GM18907 (cell line): Measurements from ENCODE around the gene VRK3.
"Not testable (repeated sequence)": the region's sequence is repeated elsewhere in the genome, so short reads cannot be mapped to it uniquely, and the experiment has no call there.

Experiments
- ATAC-seq: cut with Tn5 transposase; IDR thresholded peaks from one replicate; pipeline ENCODE4 v1.9.1; 2021; ENCODE audit warnings: mild to moderate bottlenecking, moderate library complexity; ENCODE audit not compliant: unreplicated experiment

VRK3 gene, protein sequence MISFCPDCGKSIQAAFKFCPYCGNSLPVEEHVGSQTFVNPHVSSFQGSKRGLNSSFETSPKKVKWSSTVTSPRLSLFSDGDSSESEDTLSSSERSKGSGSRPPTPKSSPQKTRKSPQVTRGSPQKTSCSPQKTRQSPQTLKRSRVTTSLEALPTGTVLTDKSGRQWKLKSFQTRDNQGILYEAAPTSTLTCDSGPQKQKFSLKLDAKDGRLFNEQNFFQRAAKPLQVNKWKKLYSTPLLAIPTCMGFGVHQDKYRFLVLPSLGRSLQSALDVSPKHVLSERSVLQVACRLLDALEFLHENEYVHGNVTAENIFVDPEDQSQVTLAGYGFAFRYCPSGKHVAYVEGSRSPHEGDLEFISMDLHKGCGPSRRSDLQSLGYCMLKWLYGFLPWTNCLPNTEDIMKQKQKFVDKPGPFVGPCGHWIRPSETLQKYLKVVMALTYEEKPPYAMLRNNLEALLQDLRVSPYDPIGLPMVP

DNA sequence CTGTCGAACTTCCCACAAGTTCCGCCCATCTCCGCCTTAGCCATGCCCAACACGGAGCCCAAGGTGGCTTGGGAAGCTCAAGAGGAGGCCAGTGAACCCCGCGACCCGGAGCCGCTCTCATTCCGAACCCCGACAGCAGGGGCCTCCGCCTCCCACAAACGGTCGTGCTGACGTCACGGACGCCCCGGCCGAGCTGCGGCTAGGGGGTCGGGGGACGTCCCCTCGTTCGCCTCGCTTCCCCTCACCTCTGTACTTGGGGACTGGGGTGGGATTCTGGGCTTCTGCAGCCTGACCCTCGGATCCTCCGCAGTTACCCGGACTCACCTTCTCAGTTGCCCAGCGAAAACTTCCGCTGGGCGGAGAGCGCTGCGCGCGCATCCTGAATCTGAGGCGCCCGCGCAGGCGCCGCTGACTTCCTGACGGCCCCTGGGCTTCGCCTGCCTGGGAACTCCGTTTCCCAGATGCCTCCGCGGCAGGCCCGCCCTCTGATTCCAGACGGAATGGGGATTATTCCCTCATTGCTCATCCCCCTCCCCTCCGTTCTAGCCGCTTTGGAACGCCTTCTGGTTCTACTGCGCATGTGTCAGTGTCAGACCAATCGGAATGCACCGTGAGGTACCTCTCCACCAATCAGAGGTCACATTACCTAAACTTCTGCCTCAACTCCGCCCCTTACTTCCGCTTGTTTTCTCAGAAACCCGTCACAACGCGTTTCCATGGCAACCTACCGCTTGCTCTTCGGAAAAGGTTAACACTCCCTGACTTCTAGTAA, at the start of gene VRK3:
VRK3 (minus strand) TSS at position 351 of the 772 bp plus-strand sequence. CDS start 9,210 bp downstream, outside the sequence.
- peak; percentile 85 for ATAC-seq

DNA sequence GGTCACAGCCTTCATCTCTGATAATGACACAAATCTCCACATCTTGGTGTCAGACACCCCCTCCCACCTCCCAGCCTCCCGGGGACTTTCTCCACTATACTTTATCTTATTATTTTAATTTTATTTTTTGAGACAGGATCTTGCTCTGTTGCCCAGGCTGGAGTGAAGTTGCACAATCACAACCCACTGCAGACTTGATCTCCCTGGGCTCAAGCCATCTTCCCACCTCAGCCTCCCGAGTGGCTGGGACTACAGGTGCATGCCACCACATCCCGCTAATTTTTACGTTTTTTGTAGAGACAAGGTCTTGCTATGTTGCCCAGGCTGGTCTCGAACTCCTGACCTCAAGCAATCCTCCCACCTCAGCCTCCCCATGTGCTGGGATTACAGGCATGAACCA, 43.2 kb upstream of the VRK3 start:
- ATAC-seq, result not testable (repeated sequence)

DNA sequence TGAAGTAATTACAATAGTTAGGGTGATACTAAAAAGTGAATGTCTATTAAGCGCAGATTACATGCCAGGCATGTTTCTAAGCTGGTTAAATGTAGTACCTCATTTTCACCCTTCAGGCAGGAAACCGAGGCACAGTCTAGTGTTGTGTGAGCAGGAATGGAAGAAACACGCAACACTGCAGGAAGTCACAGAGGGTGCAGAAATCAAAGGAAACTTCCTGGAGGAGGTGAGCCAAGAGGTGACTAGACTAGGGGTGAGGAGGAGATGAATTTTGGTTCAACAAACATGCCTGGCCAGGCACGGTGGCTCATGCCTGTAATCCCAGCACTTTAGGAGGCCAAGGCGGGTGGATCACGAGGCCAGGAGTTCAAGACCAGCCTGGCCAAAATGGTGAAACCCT, 42.4 kb upstream of the VRK3 start:
- no peak for ATAC-seq

DNA sequence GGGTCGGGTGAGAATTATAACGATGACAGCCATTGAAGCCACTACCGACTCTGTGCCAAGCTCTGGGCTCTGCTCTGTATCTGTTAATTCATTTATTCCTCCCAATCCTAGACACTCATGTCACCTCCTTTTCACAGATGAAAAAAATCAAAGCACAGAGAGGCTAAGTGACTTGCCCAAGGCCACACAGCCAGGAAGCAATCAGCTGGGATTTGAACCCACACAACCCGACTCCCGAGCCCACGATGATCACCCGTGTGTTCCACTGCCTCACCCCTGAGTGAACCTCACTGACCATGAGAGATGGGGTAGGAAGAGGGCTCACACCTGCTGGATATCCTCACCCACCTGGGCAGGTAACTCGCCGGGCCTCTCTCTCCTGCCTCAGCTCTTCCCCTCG, 40.8 kb upstream of the VRK3 start:
- ATAC-seq, result no peak

DNA sequence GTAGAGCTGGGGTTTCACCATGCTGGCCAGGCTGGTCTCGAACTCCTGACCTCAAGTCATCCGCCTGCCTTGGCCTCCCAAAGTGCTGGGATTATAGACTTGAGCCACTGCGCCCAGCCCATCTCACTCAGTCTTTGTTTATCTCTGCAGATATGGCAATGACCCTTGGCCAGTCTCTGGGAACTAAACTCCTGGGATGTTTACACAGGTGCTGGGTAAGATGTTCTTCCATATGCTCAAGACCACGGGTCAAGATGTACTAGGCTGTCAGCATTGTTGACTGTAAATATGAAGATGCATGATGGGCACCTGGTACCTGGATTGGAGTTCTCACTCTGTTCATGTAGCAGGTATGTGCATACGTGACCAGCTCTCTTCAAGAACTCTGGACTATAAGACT, 36.5 kb upstream of the VRK3 start:
- ATAC-seq, result no peak

DNA sequence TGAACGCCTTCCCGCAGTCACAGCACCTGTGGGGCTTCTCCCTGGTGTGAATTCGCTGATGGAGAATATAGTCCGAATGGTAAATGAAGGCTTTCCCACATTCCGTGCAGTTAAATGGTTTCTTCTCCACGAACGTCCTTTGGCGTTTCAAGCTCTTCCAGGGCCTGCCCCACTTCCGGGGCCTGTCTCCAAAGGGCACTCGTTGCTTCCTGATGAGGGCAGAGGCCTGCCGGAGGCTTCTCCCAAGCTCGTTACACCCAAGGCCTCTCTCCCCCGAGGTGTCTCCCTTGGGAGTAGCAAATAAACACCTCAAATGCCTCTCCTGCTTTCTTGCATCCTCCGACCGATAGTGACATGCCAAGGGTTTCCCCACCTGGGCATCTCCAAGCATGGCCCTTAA, 34.9 kb upstream of the VRK3 start:
- no peak for ATAC-seq

DNA sequence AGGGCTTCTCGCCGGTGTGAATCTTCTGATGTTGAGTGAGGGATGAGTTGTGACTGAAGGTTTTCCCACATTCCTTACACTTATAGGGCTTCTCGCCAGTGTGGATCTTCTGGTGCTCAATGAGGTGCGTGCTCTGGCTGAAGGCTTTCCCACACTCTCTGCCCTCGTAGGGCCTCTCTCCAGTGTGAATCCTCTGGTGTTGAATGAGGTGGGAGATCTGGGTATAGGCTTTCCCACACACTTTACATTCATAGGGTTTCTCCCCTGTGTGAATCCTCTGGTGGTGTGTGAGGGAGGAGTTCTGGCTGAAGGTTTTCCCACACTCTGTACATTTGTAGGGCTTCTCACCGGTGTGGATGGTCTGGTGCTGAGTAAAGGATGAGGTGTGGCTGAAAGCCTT, 33.9 kb upstream of the VRK3 start:
- ATAC-seq, result no peak

DNA sequence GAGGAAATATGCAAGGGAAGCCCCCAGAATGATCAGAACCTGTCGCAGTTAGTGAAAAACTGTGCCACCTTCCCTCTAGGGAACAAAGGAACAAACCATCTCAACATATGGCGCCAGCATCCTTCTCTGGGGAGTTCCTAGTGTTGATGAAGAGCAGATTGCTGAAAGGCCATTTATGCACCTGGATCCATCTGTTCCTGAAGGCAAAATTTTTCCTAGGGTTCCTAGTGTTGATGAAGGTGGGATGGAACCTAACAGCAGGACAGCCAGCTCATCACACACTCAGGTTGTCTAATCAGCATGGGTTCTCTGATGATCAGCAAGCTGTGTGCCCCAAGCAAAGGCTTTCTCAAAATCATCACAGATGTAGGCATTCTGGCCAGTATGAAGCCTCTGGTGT, 33.3 kb upstream of the VRK3 start:
- no peak for ATAC-seq

DNA sequence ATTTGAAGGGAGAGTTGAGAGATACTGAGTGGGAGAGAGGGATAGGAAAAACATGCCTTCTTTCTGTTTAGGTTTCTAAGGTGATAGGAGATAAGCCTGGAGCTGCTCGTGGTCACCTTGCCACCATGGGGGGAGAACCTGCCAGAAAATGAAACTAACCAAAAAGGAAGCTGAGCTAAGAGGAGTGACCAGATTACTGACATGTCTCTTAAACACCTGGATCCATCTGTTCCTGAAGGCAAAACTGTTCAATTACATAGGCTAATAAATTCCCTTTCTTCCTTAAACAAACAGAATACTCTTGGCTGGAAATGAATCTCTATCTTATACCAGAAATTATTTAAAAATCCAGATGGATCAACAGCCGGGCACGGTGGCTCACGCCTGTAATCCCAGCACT, 27.9 kb upstream of the VRK3 start:
- ATAC-seq, result no peak

DNA sequence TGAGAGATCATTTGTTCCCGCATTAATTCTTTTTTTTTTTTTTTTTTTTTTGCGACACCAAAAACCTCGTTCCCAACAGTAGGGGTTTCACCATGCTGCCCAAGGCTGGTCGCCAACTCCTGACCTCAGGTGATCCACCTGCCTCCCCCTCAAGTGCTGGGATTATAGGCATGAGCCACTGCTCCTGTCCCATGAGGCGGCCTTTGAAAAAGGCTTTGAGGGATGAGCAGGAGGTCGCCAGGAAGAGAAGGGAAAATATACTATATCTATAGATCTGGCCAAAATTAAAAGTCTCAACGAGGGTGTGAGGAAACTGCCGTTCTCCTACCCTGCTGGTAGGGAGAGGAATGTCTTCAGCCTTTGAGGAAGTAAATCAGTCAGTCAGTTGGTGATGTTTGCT, 26.8 kb upstream of the VRK3 start:
- ATAC-seq, result no peak

DNA sequence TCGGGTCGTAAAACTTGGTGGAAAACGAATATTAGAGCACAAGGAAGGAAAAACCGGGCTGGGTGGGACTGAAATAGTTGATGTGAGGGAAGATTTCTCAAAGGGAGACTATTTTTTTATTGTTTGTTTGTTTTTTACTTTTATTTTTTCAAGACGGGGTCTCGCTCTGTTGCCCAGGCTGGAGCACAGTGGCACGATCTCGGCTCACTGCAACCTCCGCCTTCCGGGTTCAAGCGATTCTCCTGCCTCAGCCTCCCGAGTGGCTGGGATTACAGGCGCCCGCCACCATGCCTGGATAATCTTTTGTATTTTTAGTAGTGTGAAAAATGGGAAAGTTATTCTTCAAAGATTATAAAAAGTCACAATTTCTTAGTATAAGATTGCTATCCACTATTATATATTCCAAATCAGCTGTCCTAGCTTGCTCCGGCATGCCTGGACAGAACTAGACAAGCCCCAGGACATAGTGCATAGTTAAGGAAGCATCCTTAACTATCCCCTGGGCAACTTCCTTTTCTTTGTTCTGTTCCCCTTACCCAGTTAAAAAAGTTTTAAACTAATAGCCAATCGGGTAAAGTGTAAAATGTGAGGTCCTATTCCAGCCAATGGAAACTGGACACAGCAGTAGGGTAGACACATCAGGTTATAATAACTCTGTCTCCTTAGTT, 26.2 kb upstream of the VRK3 start:
- not testable (repeated sequence) for ATAC-seq

DNA sequence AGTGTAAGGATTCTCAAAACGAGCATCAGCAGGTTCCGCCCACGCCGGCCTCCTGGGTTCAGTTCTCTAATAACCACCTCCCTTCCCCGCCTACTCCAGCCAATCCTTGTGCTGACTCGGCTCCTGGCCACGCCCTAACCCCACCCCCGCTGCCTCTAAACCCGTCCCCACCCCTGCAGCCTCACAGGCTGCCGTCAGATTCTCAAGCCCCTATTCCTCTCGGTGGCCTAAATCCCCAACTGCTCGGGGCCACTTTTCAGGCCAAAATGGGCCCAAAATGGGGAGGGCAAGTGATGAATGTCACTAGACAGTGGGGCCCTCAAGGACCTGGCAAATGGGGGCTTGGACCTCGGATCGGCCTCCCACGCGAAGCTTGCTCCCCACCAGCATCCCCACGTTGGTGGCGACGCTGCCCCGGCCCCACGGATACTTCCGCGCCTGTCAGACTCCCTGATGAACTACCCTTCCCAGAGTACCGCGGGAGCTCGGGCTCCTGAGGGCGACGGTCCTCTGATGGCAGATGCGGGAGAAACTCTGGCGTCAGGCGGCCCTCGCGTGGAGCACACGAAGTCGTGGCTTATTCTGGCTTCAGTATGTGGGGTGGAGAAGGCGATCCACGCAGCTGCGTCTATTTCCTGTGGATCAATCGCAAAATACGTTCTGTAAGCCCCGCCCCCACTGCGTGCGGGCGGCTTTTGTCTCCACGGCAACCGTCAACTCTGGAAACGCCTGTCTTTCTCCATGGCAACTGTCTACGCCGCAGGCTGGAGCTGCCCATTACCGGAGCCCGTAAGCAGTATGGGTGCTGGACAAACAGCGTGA, 25.4 kb upstream of the VRK3 start:
- no peak for ATAC-seq

DNA sequence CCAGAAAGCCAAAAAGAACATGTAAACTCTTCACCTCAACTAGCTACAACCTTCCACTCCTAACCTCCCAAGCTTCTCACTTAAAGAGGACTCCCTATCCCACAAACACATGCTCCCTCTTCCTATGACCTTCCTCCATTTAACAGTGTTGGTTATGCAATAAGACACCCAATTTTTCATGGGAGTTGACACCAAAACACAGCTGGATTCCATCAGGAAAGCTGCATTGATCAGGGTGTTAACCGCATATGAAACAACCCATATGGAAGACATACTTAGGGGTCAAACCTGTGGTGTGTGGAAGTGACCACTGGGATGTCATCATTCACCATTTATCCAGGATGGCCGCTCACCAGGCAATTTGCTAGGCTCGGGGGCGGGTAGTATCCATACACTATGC, 22.5 kb upstream of the VRK3 start:
- ATAC-seq, result no peak

DNA sequence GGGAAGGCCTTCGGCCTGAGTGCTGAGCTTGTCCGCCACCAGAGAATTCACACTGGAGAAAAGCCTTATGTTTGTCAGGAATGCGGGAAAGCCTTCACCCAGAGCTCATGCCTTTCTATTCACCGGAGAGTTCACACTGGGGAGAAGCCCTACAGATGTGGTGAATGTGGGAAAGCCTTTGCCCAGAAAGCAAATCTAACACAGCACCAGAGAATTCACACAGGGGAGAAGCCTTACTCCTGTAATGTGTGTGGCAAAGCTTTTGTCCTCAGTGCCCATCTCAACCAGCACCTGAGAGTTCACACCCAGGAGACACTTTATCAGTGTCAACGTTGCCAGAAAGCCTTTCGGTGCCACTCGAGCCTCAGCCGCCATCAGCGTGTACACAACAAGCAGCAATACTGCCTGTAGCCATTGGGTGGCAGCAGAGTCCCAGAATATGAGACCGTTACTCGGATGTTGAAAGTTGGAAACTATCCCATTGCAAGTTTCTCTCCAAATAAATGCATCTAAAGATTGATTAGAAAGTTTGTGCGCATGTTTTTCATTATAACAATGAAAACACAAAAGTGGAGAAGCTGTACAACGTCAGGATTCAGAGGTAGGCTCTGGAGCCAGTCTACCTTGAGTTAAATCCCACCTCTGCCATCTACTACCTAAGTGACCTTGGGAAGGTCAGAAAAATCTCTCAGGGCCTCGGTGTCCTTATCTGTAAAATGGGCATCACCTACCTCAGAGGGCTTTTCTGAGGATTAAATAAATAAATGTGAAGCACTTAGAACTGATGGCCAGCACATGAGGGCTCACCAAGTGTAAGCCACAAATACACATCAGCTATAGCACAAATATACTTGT, 21.7 kb upstream of the VRK3 start:
- no peak for ATAC-seq

DNA sequence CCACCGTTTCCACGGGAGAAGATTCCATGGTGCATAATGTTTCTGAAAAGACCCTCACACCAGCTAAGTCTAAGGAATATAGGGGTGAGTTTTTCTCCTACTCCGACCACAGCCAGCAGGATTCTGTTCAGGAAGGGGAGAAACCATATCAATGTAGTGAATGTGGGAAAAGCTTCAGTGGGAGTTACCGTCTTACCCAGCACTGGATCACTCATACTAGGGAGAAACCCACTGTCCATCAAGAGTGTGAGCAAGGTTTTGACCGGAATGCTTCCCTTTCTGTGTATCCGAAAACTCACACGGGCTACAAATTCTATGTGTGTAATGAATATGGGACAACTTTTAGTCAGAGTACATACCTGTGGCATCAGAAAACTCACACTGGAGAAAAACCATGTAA, 19.8 kb upstream of the VRK3 start:
- no peak for ATAC-seq

DNA sequence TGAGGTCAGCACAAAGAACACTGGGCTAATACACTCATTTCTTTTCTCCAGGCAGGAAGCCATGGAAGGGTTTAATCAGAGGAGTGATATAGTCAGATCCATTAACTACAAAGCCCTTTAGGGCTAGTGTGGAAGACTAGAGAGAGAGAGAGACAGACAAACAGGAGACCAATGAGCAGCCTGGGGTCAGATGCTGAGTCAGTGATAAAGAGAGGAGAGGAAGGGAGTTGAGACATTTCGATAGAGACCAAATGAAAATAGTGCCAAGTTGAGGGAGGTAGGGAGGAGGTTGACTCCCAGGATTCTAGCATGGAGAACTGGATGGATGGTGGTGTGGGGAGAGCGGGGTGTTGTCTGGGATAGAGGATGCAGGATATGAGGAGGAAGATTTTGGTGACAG, 18.8 kb upstream of the VRK3 start:
- ATAC-seq, result no peak

DNA sequence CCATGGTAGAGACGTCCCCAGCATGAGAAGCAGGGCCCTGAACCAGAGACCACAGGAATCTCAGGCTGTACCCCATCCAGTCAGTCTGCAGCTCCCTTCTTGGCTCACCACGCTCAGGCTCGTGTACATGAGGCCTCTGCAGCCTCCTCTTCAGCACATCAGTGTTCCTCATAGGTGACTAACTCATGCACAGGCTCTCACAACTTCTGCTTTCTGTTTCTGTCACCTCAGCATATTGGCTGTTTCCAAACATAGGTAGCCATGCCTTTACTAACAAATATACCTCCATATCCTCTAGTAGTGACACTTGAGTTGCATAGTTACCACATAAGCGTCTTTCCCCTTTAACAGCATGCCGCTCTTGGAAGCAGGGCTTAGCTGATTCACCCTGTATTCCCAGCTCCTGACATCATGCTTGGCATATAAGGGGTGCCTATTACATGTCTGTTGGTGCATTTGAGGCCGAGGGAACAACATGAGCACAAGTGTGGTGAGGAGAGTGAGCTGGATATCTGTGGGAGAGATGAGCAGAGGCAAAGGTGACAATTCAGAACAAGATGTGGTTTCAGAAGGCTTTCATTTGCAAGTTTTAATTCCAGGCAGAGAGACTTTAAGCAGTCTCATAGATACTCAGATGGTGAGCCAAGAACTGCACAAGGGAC, 17.3 kb upstream of the VRK3 start:
- no peak for ATAC-seq

DNA sequence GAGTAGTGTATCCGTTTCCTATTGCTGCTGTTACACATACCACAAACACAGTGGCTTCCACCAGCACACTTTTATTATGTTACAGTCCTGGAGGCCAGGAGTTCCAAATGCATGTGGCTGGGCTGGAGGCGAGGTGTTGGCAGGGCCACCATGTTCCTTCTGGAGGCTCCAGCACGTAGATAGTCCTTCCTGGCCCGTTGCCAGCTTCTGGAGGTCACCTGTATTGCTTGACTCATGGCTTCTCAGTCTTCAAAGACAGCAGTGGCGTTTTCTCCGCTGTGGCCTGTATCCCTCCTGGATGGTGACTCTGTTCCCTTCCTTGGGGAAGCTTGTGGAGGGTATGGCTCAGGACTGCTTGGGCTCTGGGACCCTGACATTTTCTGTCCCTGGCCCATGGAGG, 15.8 kb upstream of the VRK3 start:
- ATAC-seq, result no peak

DNA sequence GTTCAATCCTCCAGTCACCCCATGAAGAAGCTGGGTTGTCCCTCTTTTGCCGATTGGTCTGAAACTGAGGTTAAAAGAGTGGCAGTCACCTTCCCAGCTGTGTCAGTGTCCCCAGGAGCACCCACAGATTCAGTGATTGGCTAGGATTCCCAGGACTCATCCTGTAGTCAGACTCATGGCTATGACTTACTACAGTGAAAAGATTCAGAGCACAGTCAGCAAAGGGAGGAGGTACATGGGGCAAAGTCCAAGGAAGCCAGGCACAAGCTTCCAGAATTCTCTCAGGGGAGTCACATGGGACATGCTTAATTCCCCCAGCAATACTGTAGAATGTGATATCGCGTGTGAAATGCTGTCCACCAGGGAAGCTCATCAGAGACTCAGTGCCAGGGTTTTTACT, 14.8 kb upstream of the VRK3 start:
- no peak for ATAC-seq
